Suprapubic skin (tissue), 4 donors: Measurements from ENCODE around the gene FIZ1.

Experiments used
- CTCF ChIP-seq, 2 donors: fragments of 200-600 bp in 1 of 2; fragments of 450-650 bp in 1 of 2; sonication (generic) in 1 of 2; IDR thresholded peaks; one replicate each; pipeline ENCODE4 v1.5.1; 2016 to 2019; ENCODE audit warnings: antibody characterized with exemption in 2 of 2, mild to moderate bottlenecking in 1 of 2, moderate library complexity in 1 of 2
- POLR2A ChIP-seq, 2 donors: fragments of 450-650 bp; IDR thresholded peaks; one replicate each; pipeline ENCODE4 v1.6.1; 2017; ENCODE audit warnings: antibody characterized with exemption in 2 of 2, mild to moderate bottlenecking in 2 of 2, moderate library complexity in 2 of 2
- POLR2AphosphoS5 ChIP-seq, 3 donors: sonication (generic); formaldehyde crosslinking; IDR thresholded peaks; one replicate each; pipeline ENCODE4 v1.6.1; 2017; ENCODE audit warnings: antibody characterized with exemption in 3 of 3

DNA sequence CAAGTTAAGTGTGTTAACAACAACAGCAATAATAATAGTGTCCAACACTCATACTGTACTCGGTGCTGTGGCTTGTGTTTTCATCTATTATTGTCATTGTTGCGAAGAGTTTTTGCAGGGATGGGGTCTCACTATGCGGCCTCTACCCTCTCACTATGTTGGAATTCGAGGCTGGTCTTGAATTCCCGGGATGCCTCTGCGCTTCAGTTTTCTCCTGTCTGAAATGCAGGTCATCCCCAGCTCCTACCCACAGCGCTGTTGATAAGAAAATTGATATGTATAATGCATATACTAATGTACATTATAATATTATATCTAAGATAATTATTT lies 49.0 kb downstream of the FIZ1 start:
- no peak for TF ChIP-seq CTCF (IDR thresholded peaks at IDR 0.05)
- TF ChIP-seq POLR2A (IDR thresholded peaks at IDR 0.05): no peak
- TF ChIP-seq POLR2AphosphoS5 (IDR thresholded peaks at IDR 0.05): no peak
